ENCODE results near the gene SETD1B. TPM values are rescaled to one million over a fixed set of nuclear protein-coding genes. Genes with fewer than 3 reads are reported as not detected.
"Not testable (repeated sequence)": the region's sequence is repeated elsewhere in the genome, so short reads cannot be mapped to it uniquely, and the experiment has no call there.

SETD1B gene
- total RNA-seq, 6 donors from 2014 or later = 9.3 to 47.1 (median 20.4) TPM

DNA sequence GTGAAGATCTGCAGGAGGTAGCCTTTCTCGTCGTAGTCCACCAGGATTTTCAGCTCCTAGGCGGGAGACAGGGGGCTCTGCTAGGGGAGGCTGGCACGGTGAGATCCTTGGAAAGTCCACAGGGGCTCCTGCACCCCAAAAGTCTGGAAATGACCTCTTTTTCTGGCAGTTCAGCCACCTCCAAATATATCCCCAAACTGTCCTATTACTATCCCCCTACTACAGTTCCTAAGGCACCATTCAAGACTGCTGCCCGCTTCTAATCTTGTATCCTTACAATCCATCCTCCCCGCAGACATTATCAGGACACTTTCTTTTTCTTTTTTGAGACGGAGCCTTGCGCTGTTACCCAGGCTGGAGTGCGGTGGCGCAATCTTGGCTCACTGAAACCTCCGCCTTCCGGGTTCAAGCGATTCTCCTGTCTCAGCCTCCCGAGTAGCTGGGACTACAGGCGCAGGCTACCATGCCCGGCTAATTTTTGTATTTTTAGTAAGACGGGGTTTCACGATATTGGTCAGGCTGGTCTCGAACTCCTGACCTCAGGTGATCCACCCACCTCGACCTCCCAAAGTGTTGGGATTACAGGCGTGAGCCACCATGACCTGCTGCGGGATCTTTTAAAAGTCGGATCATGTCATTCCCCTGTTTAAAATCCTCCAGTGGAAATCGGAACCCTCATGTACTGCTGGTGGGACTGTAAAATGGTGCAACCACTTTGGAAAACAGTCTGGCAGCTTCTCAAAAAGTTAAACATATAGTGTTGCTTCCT lies 36.4 kb downstream of the SETD1B start:
- no peaks in the 10 kb centered on the region for H3K9me3 ChIP-seq
- no peaks in the 10 kb centered on the region for H3K27me3 ChIP-seq
- peak overlapping the region; percentile 48 to 87 (median 72) for H3K27ac ChIP-seq
- 60 to 72% methylated on average over 20 to 24 of the region's 24 CpGs for WGBS, 2 donors
- H3K4me3 ChIP-seq = peak overlapping the region; percentile 40 to 70 (median 64)
- no peaks in the 10 kb centered on the region for H3K36me3 ChIP-seq
- ATAC-seq (ENCODE audit: low FRiP score in 2 of 2) = peak in 1 of 2 donors; percentile 1
- H3K4me1 ChIP-seq = peaks cover 4 to 14% (median 11%) of the 10 kb centered on the region in 4 donors
- DNase-seq = peak in 1 of 2 donors; percentile 37
- no peak for TF ChIP-seq POLR2A (IDR thresholded peaks at IDR 0.05)

DNA sequence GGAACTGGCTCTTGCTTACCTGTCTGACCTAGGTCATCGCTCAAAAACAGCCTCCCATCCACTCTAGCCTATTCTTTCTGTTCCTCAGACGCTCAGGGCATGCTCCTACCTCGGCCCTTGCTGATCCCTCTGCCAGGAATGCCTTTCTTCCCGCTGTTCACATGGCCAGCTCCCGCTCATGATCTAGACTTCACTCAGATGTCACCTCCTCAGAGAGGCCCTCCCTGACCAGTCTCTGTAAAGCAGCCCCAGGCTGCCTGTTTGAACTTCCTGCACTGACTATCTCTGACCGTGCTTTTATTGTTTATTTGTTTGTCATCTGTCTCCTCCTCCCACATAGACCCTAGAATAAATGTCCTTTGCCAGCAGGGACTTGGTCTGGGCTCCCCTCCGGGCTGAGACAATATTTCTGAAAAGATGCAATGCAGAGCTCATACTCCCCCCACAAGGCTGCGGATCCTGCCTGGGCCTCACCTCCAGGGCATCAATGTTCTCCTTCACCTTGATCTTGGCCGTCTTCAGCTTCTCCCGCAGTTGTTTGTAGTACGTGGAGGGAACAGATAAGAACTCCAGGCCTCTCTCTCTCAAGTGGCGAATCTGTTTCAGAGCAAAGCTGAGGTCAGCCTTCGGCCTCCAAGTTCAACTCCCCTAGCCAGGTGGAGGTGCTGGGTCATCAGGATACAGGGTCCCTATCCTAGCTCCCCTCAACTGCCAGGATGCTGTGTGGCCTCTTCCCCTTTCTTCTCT lies 39.6 kb downstream of the SETD1B start:
- peaks cover 4 to 14% (median 11%) of the 10 kb centered on the region in 4 donors for H3K4me1 ChIP-seq
- ATAC-seq (ENCODE audit: low FRiP score in 2 of 2) (no peak), DNase-seq (no peak)
- H3K4me3 ChIP-seq = no peak overlapping the region
- no peak overlapping the region for H3K27ac ChIP-seq
- TF ChIP-seq POLR2A (IDR thresholded peaks at IDR 0.05) = no peak
- no peak for TF ChIP-seq EP300 (IDR thresholded peaks at IDR 0.05)
- TF ChIP-seq, protein P1, sequence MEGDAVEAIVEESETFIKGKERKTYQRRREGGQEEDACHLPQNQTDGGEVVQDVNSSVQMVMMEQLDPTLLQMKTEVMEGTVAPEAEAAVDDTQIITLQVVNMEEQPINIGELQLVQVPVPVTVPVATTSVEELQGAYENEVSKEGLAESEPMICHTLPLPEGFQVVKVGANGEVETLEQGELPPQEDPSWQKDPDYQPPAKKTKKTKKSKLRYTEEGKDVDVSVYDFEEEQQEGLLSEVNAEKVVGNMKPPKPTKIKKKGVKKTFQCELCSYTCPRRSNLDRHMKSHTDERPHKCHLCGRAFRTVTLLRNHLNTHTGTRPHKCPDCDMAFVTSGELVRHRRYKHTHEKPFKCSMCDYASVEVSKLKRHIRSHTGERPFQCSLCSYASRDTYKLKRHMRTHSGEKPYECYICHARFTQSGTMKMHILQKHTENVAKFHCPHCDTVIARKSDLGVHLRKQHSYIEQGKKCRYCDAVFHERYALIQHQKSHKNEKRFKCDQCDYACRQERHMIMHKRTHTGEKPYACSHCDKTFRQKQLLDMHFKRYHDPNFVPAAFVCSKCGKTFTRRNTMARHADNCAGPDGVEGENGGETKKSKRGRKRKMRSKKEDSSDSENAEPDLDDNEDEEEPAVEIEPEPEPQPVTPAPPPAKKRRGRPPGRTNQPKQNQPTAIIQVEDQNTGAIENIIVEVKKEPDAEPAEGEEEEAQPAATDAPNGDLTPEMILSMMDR (IDR thresholded peaks at IDR 0.05) = no peak
- no peak for TF ChIP-seq POLR2AphosphoS5 (IDR thresholded peaks at IDR 0.05)
- H3K27me3 ChIP-seq = no peaks in the 10 kb centered on the region
- no peaks in the 10 kb centered on the region for H3K9me3 ChIP-seq
- 73 to 76% methylated on average over 13 of the region's 13 CpGs for WGBS, 2 donors
- H3K36me3 ChIP-seq = no peaks in the 10 kb centered on the region

DNA sequence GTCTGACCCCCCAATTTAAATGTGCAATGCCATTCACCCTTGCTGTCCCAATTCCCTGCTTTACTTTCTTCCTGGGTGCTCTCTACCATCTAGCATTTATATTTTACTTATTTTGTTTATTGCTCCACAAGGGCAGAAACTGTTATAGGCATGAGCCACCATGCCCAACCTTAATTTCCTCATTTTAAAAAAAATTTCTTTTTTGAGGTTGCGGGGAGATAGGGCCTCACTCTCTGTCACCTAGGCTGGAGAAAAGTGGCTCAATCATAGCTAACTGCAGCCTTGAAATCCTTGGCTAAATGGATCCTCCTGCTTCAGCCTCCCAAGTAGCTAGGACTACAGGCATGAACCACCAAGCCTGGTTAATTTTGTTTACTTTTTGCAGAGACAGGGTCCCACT lies 41.9 kb downstream of the SETD1B start:
- no peaks in the 10 kb centered on the region for H3K9me3 ChIP-seq
- ATAC-seq (ENCODE audit: low FRiP score in 2 of 2) (no peak), DNase-seq (no peak)
- WGBS, 2 donors = 85 to 88% methylated on average over 1 of the region's 1 CpG
- no peaks in the 10 kb centered on the region for H3K4me1 ChIP-seq
- no peaks in the 10 kb centered on the region for H3K36me3 ChIP-seq
- H3K4me3 ChIP-seq = no peak overlapping the region
- TF ChIP-seq POLR2A (IDR thresholded peaks at IDR 0.05) = no peak
- no peak for TF ChIP-seq EP300 (IDR thresholded peaks at IDR 0.05)
- TF ChIP-seq, protein P1 (IDR thresholded peaks at IDR 0.05) = no peak
- no peak for TF ChIP-seq POLR2AphosphoS5 (IDR thresholded peaks at IDR 0.05)
- no peaks in the 10 kb centered on the region for H3K27me3 ChIP-seq
- no peak overlapping the region for H3K27ac ChIP-seq

DNA sequence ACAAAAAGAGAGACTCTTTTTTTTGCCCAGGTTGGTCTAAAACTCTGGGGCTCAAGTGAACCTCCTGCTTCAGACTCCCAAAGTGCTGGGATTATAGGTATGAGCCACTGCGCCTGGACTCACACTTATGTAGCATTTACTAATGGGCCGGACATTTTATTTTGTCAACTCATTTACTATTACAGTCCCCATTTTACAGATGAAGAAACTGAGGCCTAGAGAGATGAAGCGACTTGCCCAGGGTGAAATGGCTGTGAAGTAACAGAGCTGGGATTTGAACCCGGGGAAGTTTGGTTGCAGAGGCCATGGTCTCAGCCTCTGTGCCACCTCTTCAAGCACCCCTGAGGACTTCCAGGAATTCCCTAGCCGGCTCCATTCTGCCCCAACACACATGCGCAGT lies 45.4 kb downstream of the SETD1B start:
- DNase-seq (no peak), ATAC-seq (ENCODE audit: low FRiP score in 2 of 2) (no peak)
- H3K27ac ChIP-seq = no peak overlapping the region
- no peak overlapping the region for H3K4me3 ChIP-seq
- no peaks in the 10 kb centered on the region for H3K4me1 ChIP-seq
- no peaks in the 10 kb centered on the region for H3K27me3 ChIP-seq
- no peaks in the 10 kb centered on the region for H3K9me3 ChIP-seq
- 94 to 99% methylated on average over 6 of the region's 6 CpGs for WGBS, 2 donors
- no peaks in the 10 kb centered on the region for H3K36me3 ChIP-seq
- TF ChIP-seq POLR2AphosphoS5 (IDR thresholded peaks at IDR 0.05) = no peak
- TF ChIP-seq EP300 (IDR thresholded peaks at IDR 0.05) = no peak

DNA sequence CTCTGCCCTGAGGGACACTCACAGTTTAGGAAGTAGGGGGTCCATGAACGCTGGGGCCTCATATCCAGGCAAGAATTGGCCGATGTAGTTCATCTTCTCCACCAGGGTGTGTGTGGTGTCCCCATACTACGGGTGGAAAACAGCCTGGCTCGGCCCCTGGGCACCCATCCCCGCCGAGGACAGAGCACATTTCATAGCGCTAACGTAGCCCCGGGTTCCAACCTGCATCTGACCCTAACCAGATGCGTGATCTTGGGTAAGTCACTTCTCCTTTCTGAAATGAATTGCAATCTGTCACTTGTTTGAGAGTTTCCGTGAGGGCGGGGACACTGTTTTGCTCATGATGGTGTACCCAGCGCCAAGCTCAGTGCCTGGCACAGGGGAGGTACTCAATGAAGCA lies 45.9 kb downstream of the SETD1B start:
- 60 to 76% methylated on average over 3 to 13 of the region's 13 CpGs for WGBS, 2 donors
- DNase-seq (no peak), ATAC-seq (ENCODE audit: low FRiP score in 2 of 2) (peak in 1 of 2 donors; percentile 34)
- no peaks in the 10 kb centered on the region for H3K4me1 ChIP-seq
- no peak overlapping the region for H3K27ac ChIP-seq
- no peak overlapping the region for H3K4me3 ChIP-seq
- H3K27me3 ChIP-seq = no peaks in the 10 kb centered on the region
- H3K36me3 ChIP-seq = no peaks in the 10 kb centered on the region
- no peaks in the 10 kb centered on the region for H3K9me3 ChIP-seq
- TF ChIP-seq POLR2AphosphoS5 (IDR thresholded peaks at IDR 0.05) (no peak), EP300 (IDR thresholded peaks at IDR 0.05) (no peak), POLR2A (IDR thresholded peaks at IDR 0.05) (no peak)
- TF ChIP-seq, protein P1 (IDR thresholded peaks at IDR 0.05) = no peak

DNA sequence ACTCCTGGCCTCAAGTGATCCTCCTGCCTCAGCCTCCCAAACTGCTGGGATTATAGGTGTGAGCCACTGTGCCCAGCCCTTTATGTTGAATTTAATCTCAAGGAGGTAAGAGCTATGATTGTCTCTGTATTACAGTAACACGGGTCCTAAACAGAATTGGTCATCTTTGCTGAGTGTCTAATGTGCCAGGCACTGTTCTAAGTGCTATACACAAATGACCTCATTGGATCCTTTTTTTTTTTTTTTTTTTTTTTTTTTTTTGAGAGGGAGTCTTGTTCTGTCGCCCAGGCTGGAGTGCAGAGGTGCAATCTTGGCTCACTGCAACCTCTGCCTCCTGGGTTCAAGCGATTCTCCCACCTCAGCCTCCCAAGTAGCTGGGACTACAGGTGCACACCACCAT lies 48.6 kb downstream of the SETD1B start:
- not testable (repeated sequence) for ATAC-seq (ENCODE audit: low FRiP score in 2 of 2); H3K4me3 ChIP-seq; DNase-seq; H3K36me3 ChIP-seq; H3K27ac ChIP-seq; H3K4me1 ChIP-seq; H3K27me3 ChIP-seq; H3K9me3 ChIP-seq
- WGBS, 2 donors = 56 to 59% methylated on average over 3 of the region's 3 CpGs
